NCI-H69 (cell line): ENCODE measurements around the gene ARHGAP12.

Source experiments
- DNase-seq: peaks from one replicate; lab custom pipeline; 2025; lab: John Stamatoyannopoulos, UW

The ARHGAP12 gene

DNA sequence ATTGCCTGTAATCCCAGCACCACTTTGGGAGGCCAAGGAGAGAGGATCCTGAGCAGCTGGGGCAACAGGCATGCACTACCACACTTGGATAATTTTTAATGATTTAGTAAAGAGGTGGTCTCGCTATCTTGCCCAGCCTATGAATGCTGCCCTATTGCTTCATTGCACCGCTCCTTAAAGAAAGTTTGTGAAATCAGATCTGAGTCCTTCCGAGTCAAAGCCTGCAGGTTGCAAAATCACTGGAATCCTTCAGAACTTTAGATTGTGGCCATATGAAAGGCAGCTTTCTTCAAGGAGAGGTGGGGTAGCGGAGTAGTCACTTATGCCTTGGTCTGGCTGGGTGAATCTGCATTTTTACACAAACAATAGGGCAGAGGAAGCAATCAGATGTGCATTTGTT, 166.3 kb downstream of the ARHGAP12 start:
- DNase-seq: no peak

GRCh38 chr10:31761156-31761555, 167.5 kb downstream of the ARHGAP12 start:
- DNase-seq: no peak

DNA sequence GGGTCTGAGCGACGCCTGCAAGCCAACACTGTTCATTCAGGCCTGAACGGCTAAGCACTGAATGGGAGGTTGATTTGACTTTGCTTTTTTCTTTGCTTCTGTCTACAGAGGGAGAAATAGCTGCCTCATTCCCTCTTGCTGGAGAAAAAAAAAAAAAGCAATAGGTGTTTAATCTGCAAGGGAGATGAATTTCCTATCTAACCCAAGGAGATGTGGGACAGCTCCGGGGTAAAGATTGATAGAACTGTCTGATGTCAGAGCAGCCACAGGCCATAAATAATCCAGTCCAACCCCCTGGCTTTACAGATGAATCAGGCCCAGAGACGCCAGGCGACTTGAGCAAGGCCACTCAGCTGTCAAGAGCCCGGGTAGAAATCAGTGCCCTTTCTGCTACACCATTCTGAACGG, 168.0 kb downstream of the ARHGAP12 start:
- DNase-seq: peak; percentile 19

DNA sequence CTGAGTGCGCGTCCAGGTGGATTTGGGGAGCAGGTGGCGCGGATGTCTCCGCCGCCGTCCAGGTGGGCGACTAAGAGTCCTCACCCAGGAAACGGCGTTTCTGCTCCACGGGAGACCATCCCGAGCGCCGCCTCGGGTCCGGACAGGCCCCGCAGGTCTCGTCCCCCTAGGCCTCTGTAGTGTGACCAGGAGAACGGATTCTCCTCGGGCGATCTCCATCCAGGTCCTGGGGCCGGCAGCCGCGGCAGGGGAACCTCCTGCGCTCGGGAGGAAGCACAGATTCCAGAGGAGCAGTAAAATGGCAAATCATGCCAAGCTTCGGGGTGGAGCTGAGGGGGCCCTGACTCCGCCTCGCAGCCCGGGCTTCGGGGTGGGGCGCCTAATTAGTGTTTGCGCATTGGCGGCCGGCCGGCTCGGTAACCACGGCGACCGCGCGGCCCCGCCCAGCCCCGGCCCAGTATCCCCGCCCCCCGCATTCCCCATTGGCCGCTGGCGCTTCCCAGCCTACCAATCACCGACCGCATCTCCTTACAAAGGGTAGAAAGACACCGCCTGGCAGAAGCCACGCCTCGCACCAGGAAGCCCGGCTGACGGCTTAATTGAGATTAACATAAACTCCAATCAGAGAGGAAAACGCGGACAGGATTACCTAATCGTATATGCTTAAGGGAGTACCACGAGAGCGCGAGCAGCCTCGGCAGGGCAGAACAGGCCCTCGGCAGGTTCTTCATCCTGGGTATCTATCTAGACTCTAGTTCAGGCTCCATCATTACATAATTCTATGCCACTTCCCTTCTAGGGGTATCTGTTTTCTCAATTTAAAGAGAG, 168.6 kb downstream of the ARHGAP12 start:
- DNase-seq: peak; percentile 97

DNA sequence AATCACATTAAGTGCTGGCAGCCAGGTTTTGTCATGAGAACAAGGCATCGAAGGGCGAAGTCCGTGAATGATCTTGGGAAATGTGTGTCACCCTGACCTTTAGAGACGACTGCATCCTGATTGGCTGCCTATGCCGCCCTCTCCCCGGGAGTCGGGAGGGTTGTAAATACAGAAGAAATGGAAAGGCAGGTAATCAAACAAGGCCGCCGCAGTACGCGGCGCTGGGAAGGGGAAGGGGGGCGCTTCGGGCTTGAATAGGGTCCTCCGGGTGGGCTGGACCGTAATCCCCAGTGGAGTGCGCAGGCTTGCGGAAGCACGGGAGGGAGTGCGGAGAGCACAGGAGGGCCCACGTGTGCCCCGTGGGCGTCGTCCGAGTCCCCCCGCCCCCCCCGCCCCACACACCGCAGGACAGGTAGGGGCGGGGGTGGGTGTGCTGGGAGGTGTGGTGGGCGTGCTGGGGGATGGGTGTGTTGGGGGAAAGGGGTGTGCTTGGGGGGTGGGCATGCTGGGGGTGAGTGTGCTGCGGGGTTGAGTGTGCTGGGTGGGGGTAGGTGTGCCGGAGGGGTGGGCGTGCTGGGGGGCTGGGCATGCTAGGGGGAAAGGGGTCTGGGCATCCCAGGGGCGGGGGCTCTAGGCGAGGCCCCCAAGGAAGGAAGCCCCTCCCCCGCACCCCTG, 169.4 kb downstream of the ARHGAP12 start:
- peak; percentile 92 for DNase-seq

- DNase-seq: no peak
These were observed 170.1 kb downstream of the ARHGAP12 start for GRCh38 chr10:31758495-31758894.

DNA sequence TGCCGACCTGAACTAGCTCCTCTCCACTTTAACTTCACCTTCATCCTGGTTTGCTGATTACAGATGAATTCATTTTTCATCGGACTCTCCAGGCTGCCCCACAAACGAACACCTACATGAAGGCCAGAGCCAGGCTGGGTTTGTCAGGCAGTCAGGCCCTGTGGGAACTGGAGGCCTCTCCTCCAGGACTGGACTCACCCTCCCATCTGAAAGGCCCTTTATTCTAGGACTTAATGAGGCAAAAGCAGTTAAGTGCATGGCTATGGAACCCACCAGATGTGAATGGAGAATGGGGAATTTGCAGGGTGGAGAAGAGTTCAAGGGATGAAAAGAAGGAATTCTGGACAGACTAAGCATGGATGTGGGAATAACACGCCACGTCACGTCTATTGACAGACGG, 170.8 kb downstream of the ARHGAP12 start:
- DNase-seq: peak; percentile 68

- DNase-seq: peak; percentile 68
These were observed 171.2 kb downstream of the ARHGAP12 start for GRCh38 chr10:31757386-31757791.

GRCh38 chr10:31756729-31757110, 171.9 kb downstream of the ARHGAP12 start:
- peak; percentile 5 for DNase-seq

- DNase-seq: peak; percentile 3
These were observed 172.4 kb downstream of the ARHGAP12 start for GRCh38 chr10:31756101-31756728.
